ENCODE measurements around the gene ECT2L.

The ECT2L gene, protein sequence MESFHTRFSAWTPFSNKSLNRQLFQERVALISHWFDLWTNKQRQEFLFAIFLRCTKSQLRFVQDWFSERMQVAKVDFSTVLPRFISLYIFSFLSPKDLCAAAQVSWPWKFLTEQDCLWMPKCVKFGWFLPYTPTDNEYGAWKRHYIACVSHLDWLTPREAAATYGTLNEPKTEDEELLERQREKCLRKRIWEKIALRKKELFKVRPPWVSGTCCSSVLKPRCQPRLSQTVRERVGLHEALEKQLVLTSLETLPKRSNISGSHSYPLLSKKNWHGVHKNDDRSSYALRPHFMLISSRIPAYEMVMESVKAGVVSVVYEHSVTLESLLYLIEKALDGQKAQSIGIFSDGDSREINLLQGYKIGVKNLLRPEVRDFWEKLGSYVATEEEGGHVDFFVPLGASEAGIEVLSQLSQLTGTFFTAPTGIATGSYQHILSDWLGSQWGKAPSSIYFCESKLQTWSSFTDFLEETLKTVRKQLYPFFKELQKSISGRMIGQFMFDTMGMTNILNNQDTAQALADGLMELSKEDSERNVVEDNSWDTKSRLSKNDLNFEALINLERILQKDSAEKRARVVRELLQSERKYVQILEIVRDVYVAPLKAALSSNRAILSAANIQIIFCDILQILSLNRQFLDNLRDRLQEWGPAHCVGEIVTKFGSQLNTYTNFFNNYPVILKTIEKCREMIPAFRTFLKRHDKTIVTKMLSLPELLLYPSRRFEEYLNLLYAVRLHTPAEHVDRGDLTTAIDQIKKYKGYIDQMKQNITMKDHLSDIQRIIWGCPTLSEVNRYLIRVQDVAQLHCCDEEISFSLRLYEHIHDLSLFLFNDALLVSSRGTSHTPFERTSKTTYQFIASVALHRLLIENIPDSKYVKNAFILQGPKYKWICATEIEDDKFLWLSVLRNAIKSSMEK

DNA sequence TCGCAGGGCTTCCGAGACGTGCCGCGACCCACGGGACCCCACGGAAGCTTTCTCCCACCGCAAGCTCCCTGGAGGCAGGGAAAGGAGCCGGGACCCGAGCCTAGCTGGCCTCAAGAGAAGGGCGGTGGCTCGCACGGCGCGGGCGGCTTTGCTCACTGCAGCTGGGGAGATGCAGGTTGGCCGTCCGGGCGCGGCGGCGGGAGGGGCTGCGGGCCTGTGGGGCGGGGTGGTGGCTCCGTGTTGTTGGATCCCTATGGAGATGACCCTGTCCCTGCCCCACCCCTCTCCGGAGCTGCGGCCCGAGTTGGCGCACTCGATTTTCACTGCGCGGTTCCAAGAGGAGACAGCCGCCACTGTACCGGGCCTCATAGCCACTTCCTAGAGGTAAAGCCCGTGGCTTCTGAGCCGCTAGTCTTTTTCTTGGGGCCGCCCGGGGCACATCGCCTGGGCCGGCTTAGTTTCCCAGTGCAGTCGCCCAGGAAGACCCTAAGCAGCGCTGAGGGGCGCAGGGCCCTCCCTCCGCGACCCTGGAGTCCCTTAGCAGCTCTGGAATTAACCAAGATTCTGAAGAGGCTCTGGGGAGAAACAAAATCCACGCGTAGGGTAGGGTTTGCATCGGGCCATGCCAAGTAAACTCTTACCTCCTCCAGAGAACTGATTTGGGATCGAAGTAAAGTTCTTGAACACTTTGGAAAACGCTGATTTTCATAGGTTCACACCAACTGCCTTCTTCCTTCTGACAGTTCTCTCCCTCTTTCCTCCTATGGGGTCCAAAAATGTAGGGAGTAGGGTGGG, at the start of gene ECT2L:
ECT2L (plus strand) TSS at position 279 of the 795 bp plus-strand sequence. CDS start 17,188 bp downstream, outside the sequence.
- peak; percentile 43 for DNase-seq

DNA sequence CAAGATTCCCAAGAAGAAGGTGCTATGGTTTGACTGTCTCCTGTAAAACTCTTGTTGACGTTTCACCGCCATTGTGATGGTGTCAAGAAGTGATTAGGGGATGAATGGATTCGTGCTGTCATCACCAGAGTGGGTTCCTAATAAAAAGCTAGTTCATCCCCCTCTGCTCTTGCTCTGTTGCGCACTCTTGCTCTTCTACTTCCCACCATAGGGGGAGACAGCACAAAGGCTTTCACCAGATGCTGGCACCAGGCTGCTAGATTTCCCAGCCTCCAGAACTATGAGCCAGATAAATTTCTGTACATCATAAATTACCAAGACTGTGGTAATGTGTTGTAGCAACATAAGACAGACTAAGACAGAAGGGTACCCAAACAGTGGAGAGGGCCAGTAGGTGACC, 43.9 kb upstream of the ECT2L start:
- no peak for DNase-seq

DNA sequence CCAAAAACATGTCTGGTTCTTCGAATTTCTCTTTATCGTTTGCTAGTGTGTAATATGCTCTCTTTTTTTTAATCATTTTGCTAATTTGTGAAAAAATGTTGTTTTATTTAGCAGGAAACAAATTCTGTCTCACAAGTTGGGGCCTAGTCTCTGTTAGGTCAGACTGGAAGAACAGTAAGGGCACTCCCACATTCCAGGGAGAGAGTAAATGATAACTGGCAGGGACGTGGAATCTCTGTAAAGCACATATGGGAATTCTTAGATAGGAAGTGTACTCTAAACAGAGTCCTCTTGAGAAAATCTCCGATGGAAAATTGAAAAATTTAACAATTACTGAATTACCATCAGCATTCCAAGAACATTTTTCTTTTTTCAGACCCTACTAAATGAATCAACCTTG, 38.8 kb upstream of the ECT2L start:
- no peak for DNase-seq

DNA sequence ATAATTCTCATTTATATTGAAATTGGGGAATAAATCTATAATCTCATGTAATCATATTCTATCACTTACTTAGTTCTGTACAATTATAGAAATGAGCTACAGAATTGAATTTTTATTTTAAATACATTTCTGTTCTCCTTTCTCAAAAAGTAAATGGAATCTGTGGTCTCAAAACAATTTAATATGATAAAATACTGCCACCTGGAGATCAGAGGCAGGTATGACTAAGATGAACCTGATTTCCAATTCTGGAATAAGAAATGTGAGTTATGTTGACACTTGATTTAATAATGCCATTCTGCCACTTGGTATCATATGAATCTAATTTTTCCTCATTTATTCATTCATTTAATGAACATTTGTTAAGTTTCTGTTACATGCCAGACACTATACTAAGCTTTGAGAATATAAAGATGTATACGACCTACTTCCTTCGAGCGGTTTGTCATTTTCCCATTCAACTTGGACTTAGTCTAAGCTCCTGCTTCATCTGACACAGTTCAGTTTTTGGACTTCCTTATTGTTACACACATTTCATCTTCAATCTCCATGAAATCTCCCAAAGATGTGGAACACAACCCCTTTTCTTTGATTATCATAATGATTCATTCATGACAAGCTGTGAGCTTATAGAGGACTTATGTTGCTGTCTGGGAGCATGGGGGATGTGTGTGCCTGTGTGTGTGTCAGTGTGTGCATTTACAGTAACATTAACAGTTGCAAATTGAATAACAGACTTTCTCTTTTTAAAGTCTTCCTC, 29.8 kb upstream of the ECT2L start:
- DNase-seq = peak; percentile 80

DNA sequence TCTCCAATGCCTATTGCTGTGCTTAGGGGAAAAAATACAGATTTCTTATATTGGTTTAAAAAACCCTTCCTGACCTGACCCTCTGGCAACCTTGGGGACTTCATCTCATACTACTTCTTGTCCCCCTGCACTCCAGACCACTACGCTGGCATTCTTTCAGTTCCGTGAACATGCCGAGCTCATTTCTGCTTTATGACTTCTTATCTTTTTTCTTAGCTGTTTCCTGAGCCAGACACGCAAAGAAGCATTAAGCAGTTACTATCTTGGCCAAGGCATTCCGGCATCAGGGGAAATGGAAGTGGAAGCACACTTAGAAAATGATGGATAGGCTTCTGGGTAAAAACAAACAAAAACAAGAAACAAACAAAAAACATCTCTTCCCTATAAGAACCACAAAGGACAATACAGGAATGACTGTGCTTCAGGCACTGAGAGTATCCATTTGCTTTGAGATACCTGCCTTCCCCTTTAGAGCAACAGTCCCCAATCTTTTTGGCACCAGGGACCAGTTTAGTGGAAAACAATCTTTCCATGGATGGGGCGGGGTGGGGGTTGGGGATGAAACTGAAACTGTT, 26.7 kb upstream of the ECT2L start:
- peak; percentile 81 for DNase-seq

DNA sequence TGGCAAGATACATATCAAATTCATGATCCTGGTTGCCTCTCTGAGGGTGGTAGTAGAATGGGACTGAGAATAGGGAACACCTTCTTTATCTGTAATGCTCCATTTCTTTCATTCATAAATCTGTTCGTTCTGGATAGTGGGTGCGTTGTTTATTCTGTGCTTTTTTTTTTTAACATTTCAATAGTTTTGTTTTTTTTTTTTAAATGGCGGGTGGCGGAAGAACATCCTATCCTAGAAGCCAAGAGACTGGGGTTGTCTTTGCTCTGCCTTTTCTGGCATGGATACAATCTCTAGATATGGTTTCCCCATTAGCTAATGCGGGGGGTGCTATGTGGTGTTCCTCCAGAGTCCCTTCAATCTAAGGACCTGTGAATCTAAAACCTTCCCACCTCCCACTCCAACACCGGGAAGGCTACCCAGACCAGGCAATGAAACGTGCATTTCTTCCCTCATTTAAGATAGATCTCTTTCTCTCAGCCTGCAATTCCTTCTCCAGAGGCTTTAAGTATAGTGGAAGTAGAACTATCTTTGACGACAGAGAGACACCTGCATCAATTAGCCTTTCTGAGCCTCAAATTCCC, 23.2 kb upstream of the ECT2L start:
- DNase-seq = peak; percentile 33

DNA sequence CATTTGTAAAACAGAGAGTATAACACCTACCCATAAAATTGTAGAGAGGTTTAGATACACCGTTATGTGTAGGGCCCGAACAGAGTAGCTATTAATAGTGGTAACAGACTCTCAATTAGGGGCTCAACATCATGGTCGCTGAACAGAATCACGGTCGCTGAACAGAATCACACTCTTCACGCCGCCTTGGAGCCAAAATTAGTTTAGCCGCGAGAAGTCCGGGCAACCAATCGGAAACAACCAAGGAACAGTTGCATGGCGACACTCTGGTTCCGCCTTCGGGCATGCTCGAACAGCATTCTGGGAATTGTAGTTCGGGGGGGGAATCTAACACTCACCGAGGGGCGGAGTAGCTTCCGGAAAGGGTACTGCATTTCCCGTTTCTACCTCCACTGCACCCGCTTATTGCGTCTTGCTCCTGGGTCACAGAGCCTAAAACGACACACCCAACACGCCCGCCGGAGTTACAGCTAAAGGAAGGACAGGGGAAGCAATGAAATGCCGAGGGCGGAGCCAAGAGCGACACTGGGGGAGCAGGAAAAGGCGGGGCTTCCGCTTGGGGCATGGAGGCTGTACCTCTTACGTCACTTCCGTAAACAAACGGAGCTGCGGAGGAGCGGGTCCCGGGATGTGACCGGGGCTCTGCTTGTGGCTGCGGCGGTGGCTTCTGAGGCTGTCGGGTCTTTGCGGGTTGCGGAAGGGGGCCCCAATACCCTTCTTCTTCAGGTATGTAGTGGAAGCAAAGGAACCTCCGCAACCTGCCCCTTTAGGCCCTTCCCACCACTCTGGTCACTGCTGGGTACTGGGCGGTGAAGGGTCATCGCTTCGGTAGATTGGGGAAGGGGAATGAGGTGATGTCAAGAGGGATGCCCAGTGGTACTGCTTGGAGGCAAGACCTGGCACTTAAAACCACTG, 22.5 kb upstream of the ECT2L start, which contains the start of gene CCDC28A:
CCDC28A (plus strand) TSS at position 593 of the 915 bp plus-strand sequence. CDS start 2,352 bp downstream, outside the sequence.
- DNase-seq = peak; percentile 98

DNA sequence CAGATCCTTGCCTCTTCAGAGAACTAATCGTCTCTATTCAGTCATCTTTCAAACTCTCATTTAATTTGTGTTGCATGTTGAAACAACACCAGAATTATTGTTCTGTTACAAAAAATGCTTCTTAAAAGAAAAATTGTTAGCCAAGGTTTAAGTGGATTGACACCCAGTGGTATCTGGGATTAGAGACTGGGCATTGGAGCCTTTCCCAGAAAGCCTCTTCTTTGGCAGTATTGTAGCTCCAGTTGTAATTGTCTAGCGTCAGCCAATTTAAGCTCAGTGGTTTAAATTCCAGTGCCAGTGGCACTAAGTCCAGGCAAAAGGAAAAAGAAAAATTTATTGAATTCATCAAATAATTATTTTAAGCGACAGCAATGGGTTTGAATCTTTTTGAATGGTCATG, 21.5 kb upstream of the ECT2L start:
- no peak for DNase-seq

DNA sequence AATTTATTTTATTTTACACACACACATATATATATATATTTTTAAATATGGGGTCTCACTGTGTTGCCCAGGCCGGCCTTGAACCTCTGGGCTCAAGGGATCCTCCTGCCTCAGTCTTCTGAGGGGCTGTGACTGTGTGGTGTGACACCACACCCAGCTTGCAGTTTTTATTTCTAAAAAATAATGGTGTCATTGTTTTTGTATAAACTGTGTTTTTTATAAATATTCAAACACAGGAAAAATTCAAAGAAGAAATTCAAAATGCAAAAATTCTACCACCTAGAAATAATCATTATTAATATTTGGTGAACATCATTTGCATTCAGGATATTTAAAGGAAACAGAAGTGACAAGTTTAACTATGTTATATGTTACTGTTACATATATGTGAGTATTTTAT, 19.2 kb upstream of the ECT2L start:
- DNase-seq = no peak

DNA sequence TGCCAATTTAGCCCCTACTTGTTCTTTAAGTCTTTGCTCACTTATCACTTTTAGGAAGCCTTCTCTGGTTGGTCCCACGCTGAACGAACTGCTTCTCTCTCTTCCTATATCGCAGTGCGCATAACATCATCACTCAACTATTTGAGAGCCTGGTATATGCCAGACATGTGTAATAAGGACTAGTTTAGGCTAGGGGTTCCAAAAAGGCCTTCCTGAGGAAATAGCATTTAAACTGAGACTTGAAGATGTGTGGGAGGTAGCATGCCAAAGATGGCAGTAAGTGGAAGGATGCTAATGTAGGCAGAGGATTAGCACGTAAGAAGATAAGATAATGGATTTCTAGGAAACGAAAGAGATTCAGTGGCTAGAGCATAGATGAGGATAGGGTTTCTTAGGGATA, 17.6 kb upstream of the ECT2L start:
- DNase-seq = no peak

DNA sequence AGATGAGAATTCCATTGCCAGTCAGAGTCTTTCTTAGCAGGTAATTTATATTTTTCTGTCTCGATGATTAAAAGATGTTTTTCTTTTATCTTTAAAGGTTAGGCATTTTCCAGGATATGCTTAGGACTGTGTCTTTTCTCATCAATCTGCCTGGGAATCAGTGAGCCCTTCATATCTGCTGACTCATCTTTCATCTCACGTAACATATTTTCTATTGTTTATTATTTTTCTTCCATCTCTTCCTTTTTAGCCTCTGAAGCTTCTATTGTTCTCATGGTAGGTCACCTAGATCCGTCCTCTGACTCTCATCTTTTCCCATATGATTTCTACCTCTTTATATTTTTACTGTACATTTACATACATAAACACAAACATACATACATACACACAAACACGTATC, 13.6 kb upstream of the ECT2L start:
- DNase-seq = no peak

DNA sequence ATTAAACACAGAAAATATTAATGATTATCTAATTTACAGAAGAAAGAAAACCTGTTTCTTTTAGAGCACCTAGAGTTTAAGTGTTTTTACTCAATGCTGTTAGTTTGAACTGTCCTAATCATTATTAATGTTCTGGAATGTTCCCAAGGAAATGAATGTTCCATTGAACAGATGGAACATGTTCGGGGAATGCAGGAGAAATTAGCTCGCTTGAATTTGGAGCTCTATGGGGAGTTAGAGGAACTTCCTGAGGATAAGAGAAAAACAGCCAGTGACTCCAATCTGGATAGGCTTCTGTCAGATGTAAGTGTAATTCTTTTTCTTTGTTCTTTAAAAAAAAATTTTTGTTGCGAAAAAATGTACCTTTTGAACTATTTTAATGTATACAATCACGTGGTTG, 10.8 kb upstream of the ECT2L start:
- DNase-seq = no peak

DNA sequence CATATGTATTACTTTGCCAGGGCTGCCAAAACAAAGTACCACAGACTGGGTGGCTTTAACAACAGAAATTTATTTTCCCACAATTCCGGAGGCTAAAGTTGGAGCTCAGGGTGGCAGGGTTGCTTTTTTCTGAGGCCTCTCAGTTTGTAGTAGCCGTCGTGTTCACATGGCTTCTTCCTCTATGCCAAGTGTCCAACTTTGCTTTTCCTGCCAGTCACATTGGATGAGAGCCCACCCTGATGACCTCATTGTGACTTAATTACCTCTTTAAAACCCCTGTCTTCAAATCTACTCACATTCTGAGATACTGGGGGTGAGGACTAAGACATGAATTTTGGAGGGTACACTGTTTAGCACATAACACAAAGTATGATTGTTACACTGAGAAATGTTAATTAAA, 9.9 kb upstream of the ECT2L start:
- DNase-seq = no peak

DNA sequence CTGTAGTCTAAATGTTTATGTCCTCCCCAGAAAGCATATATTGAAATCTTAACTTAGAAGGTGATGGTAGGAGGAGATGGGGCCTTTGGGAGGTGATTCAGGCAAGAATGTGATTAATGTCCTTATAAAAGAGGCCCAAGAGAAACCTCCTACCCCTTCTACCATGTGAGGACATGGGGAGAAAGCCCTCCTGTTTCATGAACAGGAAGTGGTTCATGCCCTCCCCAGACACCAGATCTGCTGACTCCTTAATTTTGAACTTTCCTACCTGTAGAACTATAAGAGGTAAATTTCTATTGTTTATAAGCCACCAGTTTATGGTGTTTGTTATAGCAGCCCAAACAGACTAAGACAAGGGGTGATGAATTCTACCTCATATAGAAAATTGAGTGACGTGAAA, 8.7 kb upstream of the ECT2L start:
- DNase-seq = no peak

DNA sequence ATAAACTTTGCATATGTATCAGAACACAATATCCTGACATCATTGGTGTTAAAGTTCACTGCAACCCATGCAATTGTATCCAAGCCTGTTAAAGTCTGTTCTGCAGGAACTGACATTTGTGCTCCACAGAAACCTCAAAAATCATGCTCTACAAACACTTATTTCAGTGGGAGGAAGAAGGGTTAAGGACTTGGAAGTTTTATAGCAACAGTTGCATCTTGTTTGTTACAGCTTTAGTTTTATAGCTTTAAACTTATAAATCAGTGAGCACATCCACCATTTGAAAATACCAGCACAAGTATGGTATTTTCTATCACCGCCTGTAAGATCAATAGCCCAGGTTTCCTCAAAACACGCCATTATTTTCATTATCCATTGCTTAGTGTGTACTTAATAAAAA, 884 bp downstream of the ECT2L start:
- no peak for DNase-seq

DNA sequence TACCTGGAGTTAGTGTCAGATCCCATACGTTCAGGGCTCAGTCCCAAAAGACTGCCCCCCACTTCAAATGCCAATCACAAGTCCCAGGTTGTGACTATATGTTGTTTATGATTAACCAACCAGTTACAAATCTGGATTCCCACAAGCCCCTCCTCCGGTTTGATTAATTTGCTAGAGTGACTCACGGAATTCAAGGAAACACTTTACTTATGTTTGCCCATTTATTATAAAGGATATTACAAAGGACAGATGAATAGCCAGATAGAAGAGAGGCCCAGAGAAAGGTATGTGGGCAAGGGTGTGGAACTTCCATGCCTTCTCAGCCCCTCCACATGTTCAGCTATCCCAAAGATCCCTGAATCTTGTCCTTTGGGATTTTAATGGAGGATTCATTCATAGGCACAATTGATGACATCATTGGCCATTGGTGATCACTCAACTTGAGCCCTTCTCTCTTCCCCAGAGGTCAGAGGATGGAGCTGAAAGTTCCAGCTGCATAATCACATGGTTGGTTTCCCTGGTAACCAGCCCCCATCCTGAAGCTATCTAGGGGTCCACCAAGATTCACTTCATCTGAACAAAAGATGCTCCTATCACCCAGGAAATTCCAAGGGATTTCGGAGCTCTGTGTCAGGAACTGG, 2.0 kb downstream of the ECT2L start:
- DNase-seq = no peak

DNA sequence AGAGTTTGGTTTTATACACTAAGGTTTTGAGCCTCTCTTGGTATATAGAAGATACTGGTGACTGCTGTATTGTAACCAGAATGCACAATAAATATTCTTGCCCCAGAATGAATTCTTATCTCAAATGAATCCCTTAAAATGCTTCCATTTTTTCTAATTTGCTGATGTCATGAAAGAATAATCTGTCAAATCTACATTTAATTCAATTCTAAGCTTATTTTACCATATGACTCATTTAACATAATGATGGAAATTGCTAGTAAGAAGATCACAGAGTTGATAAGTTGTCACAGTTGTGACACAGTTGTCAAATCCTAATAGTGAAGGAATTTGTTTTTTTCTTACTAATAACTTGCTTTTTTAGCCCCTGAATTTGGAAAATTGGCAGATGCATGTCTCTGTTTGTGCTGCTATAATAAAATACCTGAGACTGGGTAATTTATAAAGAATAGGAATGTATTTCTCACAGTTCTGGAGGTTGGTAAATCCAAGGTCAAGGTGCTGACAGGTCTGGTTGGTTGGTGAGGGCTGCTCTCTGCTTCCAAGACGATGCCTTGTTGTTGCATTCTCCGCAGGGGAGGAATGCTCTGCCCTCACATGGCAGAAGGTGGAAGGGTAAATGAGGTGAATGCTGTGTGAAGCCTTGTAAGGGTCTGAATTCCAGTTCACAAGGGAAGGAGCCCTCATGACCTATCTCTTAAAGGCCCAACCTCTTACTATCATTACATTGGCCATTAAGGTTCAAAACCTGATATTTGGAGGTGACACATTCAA, 4.7 kb downstream of the ECT2L start:
- DNase-seq = no peak

DNA sequence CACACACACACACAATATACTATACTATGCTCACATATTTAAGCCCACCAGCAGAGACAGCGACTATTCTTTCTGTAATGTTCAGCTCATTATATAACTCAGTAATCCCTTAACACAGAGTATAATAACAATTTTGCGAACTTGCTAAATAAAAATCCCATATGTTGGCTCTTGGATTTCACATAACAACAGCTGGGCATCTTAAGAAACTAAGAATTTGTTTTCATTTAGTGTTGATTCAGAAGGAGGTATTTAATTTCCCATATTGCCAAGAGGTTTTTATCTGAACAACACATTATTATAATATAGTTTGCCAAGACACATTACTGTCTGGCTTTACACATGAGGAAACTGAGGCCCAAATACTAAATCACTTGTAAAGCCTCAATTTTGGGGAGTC, 7.4 kb downstream of the ECT2L start:
- DNase-seq = no peak

DNA sequence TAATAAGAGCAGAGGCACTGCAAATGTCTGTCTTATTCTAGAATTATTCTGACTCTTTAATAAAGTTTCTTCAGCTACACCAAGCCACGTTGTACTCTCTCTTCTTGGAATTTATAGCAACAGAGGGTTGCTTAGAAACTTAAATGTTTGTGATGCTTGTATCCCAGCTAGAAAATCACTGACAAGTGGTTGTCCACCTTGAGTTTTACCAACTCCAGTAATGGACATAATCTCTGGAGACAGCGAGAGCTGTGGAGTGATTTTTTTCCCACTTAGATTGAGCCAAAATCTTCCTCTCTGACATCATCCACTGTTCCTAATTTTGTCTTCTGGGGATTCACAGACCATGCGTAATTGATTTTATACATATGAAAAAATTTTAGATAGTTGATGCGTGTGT, 8.0 kb downstream of the ECT2L start:
- no peak for DNase-seq

Measured in hematopoietic multipotent progenitor cell treated with erythropoietin and hydrocortisone succinate and interleukin-3 and kit ligand, for 6 days (in vitro differentiated cells).